Mucosa of rectum (tissue), 2 donors: ENCODE results near the gene HIGD1A.

Experiments
- H3K27ac ChIP-seq, 2 donors: one replicate each; pipeline ENCODE4 v1.7.0; 2013; ENCODE audit warnings: inconsistent platforms in 2 of 2, low read depth in 2 of 2, low read length in 2 of 2
- H3K27me3 ChIP-seq, 2 donors: one replicate each; pipeline ENCODE4 v1.7.0; 2013; ENCODE audit warnings: low read length in 2 of 2; ENCODE audit not compliant: control insufficient read depth in 2 of 2, insufficient read depth in 2 of 2
- H3K36me3 ChIP-seq, 2 donors: one replicate each; pipeline ENCODE4 v1.7.0; 2013; ENCODE audit warnings: low read length in 2 of 2; ENCODE audit not compliant: control insufficient read depth in 2 of 2, insufficient read depth in 2 of 2
- H3K4me1 ChIP-seq, 2 donors: one replicate each; pipeline ENCODE4 v1.7.0; 2013; ENCODE audit warnings: low read length in 2 of 2, mild to moderate bottlenecking in 1 of 2; ENCODE audit not compliant: control insufficient read depth in 2 of 2, insufficient read depth in 2 of 2
- H3K4me3 ChIP-seq, 2 donors: one replicate each; pipeline ENCODE4 v1.7.0; 2013; ENCODE audit warnings: low read length in 2 of 2
- H3K9ac ChIP-seq, 2 donors: one replicate each; pipeline ENCODE4 v1.7.0; 2013; ENCODE audit warnings: low read length in 2 of 2, low read depth in 1 of 2, mild to moderate bottlenecking in 1 of 2
- H3K9me3 ChIP-seq, 2 donors: one replicate each; pipeline ENCODE4 v1.7.0; 2013; ENCODE audit warnings: low read length in 2 of 2; ENCODE audit not compliant: control insufficient read depth in 2 of 2
- donor health status: healthy.
- donor health status: Normal muscosa, but diverticular disease.

HIGD1A gene

DNA sequence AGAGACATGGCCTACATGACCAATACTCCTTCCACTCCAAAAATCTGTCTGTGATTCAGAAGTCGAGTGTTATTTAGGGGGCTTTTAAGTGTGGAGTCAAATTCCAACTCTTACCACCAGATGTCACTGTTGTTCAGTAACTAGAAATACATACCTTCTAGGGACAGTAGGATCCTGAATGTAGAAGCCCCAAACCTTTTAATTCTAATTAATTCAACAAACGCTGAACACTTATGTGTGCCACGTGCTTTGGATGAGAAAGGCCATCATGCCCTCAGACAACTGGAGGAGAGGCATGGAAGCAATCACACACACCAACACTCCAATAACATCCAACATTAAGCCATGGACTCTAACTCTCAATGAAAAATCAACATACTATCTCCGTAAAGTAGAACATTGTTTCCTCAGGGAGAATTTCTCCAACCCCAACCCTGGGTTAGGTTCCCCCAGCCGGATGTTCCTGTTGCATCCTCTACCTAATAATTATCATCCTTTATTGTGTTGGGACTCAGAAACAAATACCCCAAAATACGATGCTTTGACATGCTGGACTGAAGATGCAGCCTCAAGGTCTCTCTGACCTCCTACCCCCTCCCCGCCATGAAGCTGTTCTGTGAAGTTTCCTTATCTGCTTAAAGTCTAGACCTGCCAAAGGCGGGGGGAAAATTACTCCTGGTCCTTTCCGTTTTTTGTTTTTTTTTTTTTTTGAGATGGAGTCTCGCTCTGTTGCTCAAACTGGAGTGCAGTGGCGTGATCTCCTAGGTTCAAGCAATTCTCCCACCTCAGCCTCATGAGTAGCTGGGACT, 23.2 kb downstream of the HIGD1A start:
- H3K9me3 ChIP-seq, result no peaks in the 10 kb centered on the region
- peaks cover 8 to 9% of the 10 kb centered on the region in 2 donors for H3K4me1 ChIP-seq
- peak overlapping the region; percentile 19 to 32 for H3K27ac ChIP-seq
- H3K4me3 ChIP-seq, result no peak overlapping the region
- no peak overlapping the region for H3K9ac ChIP-seq
- H3K36me3 ChIP-seq, result peaks cover 18 to 38% of the 10 kb centered on the region in 2 donors
- H3K27me3 ChIP-seq, result no peaks in the 10 kb centered on the region

DNA sequence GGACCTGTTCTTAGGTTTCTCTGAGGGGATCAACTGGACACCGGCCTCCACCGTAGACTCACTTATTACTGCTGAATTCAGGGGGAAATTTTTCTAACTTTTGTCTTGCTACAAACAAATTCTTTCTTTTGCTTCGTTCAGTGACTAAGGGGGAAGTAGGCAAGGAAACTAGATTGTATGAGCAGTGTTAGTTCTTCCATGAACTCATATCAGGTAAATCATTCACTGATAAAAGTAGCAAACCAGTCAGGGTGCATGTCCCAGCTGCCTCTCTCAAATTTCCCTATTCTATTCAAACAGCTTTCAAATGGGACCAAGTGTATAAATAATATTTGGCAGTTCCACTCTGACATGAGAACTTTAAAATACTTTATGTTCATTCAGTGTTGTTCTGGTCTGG, 23.9 kb downstream of the HIGD1A start:
- H3K27me3 ChIP-seq, result no peaks in the 10 kb centered on the region
- H3K9ac ChIP-seq, result no peak overlapping the region
- peaks cover 11 to 31% of the 10 kb centered on the region in 2 donors for H3K36me3 ChIP-seq
- no peak overlapping the region for H3K4me3 ChIP-seq
- peaks cover 8 to 9% of the 10 kb centered on the region in 2 donors for H3K4me1 ChIP-seq
- peak overlapping the region; percentile 19 to 32 for H3K27ac ChIP-seq
- H3K9me3 ChIP-seq, result no peaks in the 10 kb centered on the region

DNA sequence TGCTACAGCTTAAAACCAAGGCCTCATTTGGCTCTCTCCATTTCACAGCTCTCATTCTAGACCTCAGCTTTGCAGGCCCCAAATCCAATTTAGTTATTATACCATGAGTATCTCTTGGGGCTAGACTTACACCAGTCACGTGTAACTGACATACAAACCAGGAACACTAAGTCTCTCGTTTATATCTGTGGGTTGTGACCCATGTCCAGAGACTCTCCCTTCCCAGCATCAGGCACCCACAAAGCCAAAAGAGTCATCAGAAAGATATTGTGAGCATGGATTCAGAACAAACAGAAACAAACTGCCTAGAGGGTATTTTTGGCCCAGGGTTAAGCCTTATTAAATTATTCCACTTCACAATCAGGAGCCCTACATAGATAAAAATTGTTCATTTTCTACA, 25.6 kb downstream of the HIGD1A start:
- peaks cover 8 to 11% of the 10 kb centered on the region in 2 donors for H3K4me1 ChIP-seq
- H3K27ac ChIP-seq, result peak overlapping the region; percentile 3 to 11
- H3K9me3 ChIP-seq, result no peaks in the 10 kb centered on the region
- H3K9ac ChIP-seq, result no peak overlapping the region
- H3K4me3 ChIP-seq, result no peak overlapping the region
- peaks cover 7 to 22% of the 10 kb centered on the region in 2 donors for H3K36me3 ChIP-seq
- H3K27me3 ChIP-seq, result no peaks in the 10 kb centered on the region

DNA sequence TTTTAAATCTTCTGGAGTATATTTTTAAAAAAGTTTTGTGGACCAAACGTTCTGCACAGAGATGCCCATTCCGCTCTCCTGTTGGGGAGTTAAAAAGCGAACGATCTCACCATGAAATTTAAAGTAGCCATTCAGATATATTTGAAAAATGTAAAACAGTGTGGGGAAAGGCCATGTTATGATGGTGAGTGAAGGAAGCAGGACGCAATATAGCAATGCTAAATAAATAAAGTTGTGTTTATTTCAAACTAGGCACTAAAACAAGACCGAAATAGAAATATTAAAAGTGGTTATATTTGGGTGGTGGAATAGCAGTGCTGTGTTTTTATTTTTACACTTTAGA, 30.9 kb downstream of the HIGD1A start:
- H3K27ac ChIP-seq, result peak overlapping the region in 1 of 2 donors; percentile 80
- H3K27me3 ChIP-seq, result no peaks in the 10 kb centered on the region
- H3K9me3 ChIP-seq, result no peaks in the 10 kb centered on the region
- peaks cover 3 to 5% of the 10 kb centered on the region in 2 donors for H3K4me1 ChIP-seq
- H3K4me3 ChIP-seq, result peak overlapping the region; percentile 59 to 73
- H3K9ac ChIP-seq, result peak overlapping the region in 1 of 2 donors; percentile 43
- H3K36me3 ChIP-seq, result peaks cover 0 to 4% of the 10 kb centered on the region in 2 donors

DNA sequence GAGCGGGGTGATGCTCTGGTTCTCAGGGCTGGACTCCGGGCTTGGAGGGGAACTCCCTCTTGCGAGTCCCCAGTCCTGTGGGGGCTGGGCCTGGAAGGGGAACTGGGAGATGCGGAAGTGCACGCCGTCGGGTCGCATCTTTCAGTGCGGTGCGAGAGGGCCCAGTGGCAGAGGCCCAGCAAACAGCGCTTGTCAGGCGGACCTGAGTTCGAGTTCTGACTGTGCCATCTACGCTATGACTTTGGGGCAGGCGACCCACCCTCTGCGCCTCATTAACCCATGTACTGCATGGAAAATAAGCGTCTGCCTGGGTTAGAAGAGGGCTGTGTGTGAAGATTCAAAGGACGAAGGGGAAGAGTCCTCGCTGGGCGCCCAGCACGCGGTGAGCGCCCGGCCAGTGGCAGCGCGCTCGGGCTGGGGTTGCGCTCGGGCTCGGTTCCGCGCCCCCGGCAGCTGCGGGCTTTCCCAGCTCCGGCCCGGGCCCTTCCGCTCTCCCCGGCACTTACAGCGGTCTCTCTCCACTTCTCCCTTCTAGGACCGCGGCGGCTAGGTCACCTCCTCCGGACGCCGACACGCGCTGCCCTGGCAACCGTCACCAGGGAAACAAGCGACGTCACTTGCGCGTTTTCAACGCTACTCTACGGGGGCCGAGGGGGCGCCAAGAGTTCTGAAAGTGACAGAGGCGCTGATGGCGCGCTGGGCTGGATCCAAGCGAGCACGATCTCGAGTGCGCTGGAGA, 31.5 kb downstream of the HIGD1A start, which contains the start of gene CCDC13:
Gene CCDC13, minus strand, starts transcription at position 584 of the 739 bp plus-strand sequence. CDS start 14,908 bp downstream, outside the sequence.
- H3K36me3 ChIP-seq, result peaks cover 0 to 4% of the 10 kb centered on the region in 2 donors
- no peaks in the 10 kb centered on the region for H3K27me3 ChIP-seq
- peaks cover 3 to 5% of the 10 kb centered on the region in 2 donors for H3K4me1 ChIP-seq
- peak within 1 kb of the TSS; percentile 44 to 49 for H3K9ac ChIP-seq
- peak within 1 kb of the TSS; percentile 31 to 80 for H3K27ac ChIP-seq
- peak within 1 kb of the TSS; percentile 59 to 73 for H3K4me3 ChIP-seq
- no peaks in the 10 kb centered on the region for H3K9me3 ChIP-seq

DNA sequence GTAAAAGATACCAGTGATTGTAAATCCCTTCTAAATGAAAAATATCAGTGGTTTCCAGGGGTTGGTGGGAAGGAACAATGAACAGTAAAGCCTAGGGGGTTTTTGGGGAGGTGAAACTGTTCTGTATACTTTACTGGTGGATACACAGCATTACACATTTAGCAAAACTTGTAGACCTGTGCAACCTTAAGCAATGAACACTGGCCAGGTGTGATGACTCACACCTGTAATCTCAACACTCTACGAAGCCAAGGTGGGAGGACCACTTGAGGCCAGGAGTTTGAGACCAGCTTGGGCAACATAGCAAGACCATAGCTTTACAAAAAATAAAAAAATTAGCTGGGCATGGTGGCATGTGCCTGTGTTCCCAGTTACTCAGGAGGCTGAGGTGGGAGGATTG, 33.0 kb downstream of the HIGD1A start:
- no peak overlapping the region for H3K4me3 ChIP-seq
- no peak overlapping the region for H3K27ac ChIP-seq
- H3K9me3 ChIP-seq, result no peaks in the 10 kb centered on the region
- no peak overlapping the region for H3K9ac ChIP-seq
- no peaks in the 10 kb centered on the region for H3K36me3 ChIP-seq
- H3K27me3 ChIP-seq, result no peaks in the 10 kb centered on the region
- peaks cover 0 to 5% of the 10 kb centered on the region in 2 donors for H3K4me1 ChIP-seq

DNA sequence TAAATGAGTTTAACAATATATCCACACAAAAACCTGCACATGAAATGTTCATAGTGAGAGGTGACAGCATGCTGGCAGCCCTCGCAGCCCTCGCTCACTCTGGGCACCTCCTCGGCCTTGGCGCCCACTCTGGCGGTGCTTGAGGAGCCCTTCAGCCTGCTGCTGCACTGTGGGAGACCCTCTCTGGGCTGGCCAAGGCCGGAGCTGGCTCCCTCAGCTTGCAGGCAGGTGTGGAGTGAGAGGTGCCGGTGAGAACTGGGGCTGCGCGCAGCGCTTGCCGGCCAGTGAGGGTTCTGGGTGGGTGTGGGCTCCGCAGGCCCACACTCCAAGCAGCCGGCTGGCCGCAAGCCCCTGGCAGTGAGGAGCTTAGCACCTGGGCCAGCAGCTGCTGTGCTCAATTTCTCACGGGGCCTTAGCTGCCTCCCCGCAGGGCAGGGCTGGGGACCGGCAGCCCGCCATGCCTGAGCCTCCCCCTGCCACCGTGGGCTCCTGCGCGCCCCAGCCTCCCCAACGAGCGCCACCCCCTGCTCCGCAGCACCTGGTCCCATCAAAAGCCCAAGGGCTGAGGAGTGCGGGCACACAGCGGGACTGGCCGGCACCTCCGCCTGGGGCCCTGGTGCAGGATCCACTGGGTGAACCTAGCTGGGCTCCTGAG, 34.7 kb downstream of the HIGD1A start:
- Histone ChIP-seq H3K27me3 (no peaks in the 10 kb centered on the region), H3K4me3 (no peak overlapping the region), H3K4me1 (peaks cover 2 to 5% of the 10 kb centered on the region in 2 donors), H3K27ac (no peak overlapping the region), H3K9ac (no peak overlapping the region), H3K9me3 (no peaks in the 10 kb centered on the region), H3K36me3 (no peaks in the 10 kb centered on the region)

DNA sequence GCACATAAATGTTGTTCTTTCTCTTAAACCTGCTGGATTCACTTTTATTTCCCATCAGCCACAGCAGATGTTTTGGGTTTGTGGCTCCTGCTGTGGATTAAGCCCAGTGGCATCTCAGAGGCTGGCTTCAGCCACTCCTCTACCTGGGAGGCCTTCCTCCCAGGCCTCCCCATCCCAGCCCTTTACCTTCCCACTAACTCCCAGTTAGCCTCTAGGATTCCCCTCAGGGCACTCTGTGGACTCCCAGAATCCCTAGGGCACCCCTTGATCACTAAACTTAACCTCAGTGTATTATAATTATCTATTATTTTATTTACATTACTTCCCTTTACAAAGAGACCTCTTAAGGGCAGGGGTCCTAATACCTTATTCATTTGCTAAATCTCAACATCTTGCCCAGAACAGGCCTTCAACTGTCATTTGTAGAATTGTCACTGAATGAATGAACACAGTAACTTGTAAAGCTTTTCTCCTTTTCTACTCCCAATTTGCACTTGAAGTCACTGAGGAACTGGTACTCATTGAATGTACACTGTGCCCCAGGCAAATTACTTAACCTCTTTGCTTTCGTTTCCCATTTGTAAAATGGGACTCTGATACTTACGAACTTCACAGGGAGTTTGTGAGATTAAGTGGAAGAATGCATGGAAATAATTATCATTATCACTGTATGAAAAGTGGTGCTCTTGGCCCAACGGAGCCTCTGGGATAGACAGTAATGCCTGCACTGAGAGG, 39.6 kb downstream of the HIGD1A start:
- H3K9me3 ChIP-seq, result no peaks in the 10 kb centered on the region
- H3K27ac ChIP-seq, result no peak overlapping the region
- no peaks in the 10 kb centered on the region for H3K36me3 ChIP-seq
- H3K4me3 ChIP-seq, result no peak overlapping the region
- H3K27me3 ChIP-seq, result no peaks in the 10 kb centered on the region
- peaks cover 0 to 2% of the 10 kb centered on the region in 2 donors for H3K4me1 ChIP-seq
- H3K9ac ChIP-seq, result no peak overlapping the region

DNA sequence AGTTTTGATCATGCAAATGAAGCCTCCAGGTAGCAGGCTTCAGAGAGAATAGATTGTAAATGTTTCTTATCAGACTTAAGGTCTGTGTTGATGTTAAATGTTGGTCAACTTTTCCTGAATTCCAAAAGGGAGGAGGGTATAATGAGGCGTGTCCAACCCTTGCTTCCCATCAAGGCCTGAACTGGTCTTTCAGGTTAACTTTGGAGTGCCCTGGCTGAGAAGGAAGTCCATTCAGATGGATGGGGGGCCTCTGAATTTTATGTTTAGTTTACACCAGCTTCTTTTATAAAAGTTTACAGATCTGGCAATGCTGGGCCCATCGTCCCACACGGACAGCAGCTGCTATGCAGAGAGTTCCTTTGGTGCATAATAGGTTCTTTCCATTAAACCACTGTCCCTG, 40.2 kb downstream of the HIGD1A start:
- Histone ChIP-seq H3K36me3 (no peaks in the 10 kb centered on the region), H3K9ac (no peak overlapping the region), H3K27me3 (no peaks in the 10 kb centered on the region), H3K9me3 (no peaks in the 10 kb centered on the region), H3K4me1 (peaks cover 0 to 2% of the 10 kb centered on the region in 2 donors), H3K27ac (no peak overlapping the region), H3K4me3 (no peak overlapping the region)
